Left renal cortex interstitium (tissue), 4 donors: ENCODE results near the gene DUSP23. TPM values are rescaled to one million over a fixed set of nuclear protein-coding genes. Genes with fewer than 3 reads are reported as not detected.

Experiments
- DNase-seq, 4 donors: peaks; one replicate each; pipeline ENCODE4 v3.0.0-alpha.2; 2013; ENCODE audit warnings: low read depth in 4 of 4, low spot score in 2 of 4, missing footprints in 1 of 4
- polyA plus RNA-seq, 4 donors: library from polyadenylated mRNA; unstranded; fragments of 120-200 nt; gene quantifications; one replicate each; pipeline ENCODE4 v1.2.1, GENCODE V29; 2013; ENCODE audit not compliant: insufficient read length in 4 of 4

DUSP23 gene
- polyA plus RNA-seq, 4 donors: 28.1 to 38.0 (median 30.8) TPM

- DNase-seq: no peak
Measured at GRCh38 chr1:159783724-159784123, 3.0 kb downstream of the DUSP23 start.

GRCh38 chr1:159786465-159786864 is 5.7 kb downstream of the DUSP23 start:
- no peak for DNase-seq

- DNase-seq: no peak
Measured at GRCh38 chr1:159786966-159787365, 6.2 kb downstream of the DUSP23 start.

GRCh38 chr1:159790237-159790917 is 9.6 kb downstream of the DUSP23 start:
- peak in 1 of 4 donors; percentile 10 for DNase-seq

- no peak for DNase-seq
Measured at GRCh38 chr1:159791031-159791430, 10.3 kb downstream of the DUSP23 start.

- DNase-seq: no peak
Measured at GRCh38 chr1:159791461-159791860, 10.7 kb downstream of the DUSP23 start.

DNA sequence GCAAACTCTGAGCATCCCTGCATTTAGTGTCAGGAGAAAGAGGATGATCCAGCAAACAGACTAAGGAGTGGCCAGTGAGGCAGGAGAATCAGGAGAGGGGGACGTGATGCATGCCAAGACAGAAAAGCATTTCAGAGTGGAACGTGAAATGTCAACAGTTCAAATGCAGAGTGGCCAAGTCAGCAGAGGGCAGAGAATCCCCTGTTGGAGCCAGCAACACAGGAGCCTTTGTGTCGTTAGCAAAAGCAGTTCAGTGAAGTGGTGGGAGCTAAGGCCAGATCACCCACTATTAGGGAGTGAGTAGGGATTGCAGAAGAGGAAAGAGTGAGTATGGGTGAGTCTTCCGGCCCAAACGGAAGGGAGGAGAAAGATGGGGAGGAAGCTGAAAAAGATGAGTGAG is 14.8 kb downstream of the DUSP23 start:
- no peak for DNase-seq

DNA sequence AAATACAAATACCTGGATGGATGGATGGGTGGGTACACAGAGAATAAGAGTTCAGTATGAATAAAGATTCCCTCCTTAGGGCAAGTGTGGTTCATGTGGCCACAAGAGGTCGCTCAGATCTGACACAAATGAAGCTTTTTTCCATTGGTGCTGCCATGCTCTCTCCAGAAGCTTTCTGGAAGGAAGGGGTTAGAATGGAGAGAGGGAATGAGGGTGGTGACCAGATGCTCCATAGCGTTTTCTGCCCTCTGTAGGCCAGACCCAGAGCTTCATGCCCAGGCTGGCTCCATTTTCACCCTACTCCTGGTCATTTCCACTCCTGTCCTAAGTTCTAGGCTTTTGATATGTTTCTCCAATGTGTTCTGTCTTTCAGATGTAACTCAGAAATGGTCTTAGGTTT is 18.1 kb downstream of the DUSP23 start:
- peak in 3 of 4 donors; percentile 25 to 61 (median 49) for DNase-seq

- no peak for DNase-seq
Measured at GRCh38 chr1:159799446-159799985, 18.8 kb downstream of the DUSP23 start.

DNA sequence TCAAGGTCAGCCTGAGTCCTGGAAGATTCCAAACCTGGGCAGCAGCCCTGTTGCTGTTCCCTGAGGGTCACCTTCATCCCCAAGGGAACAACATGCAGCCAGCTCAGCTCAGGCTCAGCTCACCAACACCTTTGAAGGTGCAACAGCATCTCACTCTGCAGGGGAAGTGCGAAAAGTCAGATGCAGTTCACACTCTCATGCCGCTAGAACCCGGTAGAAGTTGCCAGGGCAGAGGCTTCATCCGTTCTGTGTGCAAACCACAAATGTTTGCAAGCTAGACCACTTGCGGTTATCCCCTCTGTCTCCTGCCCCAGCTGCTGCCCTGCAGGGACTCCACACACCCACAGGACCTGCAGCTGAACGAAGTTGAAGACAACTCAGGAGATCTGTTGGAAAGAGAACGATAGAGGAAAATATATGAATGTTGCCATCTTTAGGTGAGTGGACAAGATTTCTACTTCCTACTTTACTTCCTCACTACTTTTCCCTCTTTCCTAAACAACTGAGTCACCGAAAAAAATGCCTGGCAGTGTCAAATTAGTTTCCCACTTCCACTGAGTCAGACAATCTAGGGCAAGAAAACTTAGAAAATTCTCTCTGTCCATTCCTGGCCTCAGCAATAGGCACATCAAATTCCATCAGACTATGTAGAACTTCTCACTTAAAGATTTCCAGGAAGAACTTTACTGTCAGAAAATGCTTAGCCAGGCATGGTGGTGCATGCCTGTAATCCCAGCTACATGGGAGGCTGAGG is 19.6 kb downstream of the DUSP23 start:
- no peak for DNase-seq

- no peak for DNase-seq
Measured at GRCh38 chr1:159802111-159802510, 21.3 kb downstream of the DUSP23 start, which contains the start of gene FCRL6. Gene FCRL6 (plus strand): TSS chr1:159802360. CDS start chr1:159802425, 65 bp downstream.

DNA sequence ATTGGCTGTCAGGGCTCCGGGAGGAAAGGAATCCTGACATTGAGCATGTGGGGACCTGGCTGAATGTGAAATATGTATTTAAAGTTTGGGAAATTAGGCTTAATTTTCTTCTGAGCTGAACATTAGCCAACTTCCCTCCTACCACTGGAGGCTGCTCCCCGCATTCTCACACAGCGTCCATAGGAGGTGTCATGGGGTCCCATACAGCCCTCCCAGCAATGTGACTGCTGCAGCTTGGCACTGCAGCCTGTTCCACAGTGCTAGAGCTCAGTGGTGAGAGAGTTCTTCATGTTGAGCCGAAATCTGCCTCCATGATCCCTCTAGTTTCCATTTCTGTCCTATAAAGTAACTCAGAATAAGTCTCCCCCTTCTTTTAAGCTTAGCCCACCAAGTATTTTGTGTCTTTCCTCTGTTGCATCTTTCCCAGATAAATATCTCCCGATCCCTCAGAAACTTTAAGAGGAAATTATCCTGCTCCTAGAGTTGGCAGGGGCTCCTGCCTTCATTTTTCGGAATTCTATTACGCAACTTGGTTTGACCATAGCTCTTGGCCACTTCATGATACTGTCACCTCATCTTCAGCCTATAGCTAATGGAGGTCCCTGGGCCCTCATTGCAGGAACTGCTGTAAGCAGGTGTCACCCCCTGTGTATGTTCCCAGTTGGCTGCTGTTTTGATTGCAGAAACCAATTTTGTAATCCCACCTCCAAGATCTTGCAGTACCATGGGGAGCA is 23.4 kb downstream of the DUSP23 start:
- no peak for DNase-seq

GRCh38 chr1:159804924-159805323 is 24.2 kb downstream of the DUSP23 start:
- no peak for DNase-seq

- no peak for DNase-seq
Measured at GRCh38 chr1:159815926-159816325, 35.2 kb downstream of the DUSP23 start.

DNA sequence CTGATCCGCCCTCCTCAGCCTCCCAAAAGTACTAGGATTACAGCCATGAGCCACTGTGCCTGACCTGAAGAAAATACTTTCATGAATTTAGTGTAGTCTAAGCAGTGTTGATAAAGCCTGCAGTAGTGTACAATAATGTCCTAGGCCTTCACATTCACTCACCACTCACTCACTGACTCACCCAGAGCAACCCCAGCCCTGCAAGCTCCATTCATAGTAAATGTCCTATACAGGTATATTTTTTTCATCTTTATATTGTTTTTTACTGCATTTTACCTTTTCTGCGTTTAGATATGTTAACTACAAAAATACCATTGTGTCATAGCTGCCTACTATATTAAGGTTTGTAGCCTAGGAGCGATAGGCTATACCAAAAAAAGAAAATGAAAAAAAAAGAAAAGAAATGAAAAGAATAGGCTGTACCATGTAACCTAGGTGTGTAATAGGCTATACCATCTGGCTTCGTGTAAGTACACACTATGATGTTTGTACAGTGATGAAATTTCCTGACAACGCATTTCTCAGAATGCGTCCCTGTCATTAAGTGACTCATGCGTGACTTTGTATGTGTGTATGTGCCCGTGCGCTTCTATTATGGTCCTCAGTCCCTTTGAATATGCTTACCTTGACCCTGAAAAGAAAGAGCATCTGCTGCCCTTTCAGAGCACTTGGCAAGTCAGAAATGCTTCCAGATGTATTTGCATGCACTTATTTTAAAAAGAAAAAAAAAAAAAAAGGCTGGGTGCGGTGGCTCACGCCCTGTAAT is 36.7 kb downstream of the DUSP23 start:
- no peak for DNase-seq

- DNase-seq: no peak
Measured at GRCh38 chr1:159821171-159821867, 40.6 kb downstream of the DUSP23 start.

DNA sequence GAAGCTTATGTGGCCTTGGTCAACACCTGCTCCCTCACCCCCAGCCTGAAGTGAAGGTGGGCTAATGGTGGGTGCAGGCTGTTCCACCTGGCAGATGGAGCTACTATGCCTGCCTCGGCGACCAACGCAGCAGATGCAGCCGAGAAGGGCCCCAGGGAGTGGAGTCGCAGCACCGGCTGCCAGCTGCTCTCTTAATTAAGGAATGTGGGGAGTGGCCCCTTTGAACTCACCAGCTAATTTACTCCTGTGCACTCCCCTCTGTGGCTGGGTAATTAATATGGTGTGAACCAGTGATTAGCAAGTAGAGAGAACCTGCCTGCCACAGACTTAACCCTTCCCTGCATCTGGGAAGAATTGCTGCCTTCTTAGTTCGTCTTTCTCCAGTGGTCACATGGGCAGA is 42.6 kb downstream of the DUSP23 start:
- DNase-seq: no peak

GRCh38 chr1:159825564-159825963 is 44.8 kb downstream of the DUSP23 start:
- DNase-seq: no peak

- no peak for DNase-seq
Measured at GRCh38 chr1:159826441-159827101, 45.8 kb downstream of the DUSP23 start, which contains the start of gene SLAMF8. Gene SLAMF8 (plus strand): TSS chr1:159826873. CDS start chr1:159826899, 26 bp downstream.
